Adrenal gland (tissue), 12 donors: Measurements from ENCODE around the gene PTGS1. TPM values are rescaled to one million over a fixed set of nuclear protein-coding genes. Genes with fewer than 3 reads are reported as not detected.
A peak's percentile ranks its signal among the peaks of the same experiment; 100 is the strongest.
"Not testable (repeated sequence)": the region's sequence is repeated elsewhere in the genome, so short reads cannot be mapped to it uniquely, and the experiment has no call there.

Experiments
- DNase-seq, 7 donors: peaks; one replicate each; pipeline ENCODE4 v3.0.0-alpha.2; 2019 to 2020
- H3K27ac ChIP-seq, 5 donors: fragments of 200-600 bp; sonication (generic) in 4 of 5; 1 replicate in 3 of 5; 2 replicates in 2 of 5; pipeline versions ENCODE4 v1.5.1 to v1.8.0; 2016 to 2020; ENCODE audit warnings: mild to moderate bottlenecking in 1 of 5
- H3K27me3 ChIP-seq: fragments of 200-600 bp; 2 replicates; pipeline ENCODE4 v1.8.0; 2021
- H3K36me3 ChIP-seq, 2 donors: fragments of 200-600 bp; replicated peaks in 1 of 2; 1 replicate in 1 of 2; 2 replicates in 1 of 2; pipeline versions ENCODE4 v1.5.1 to v1.8.0; 2018 to 2022
- H3K4me1 ChIP-seq, 2 donors: fragments of 200-600 bp; replicated peaks in 1 of 2; 1 replicate in 1 of 2; 2 replicates in 1 of 2; pipeline versions ENCODE4 v1.5.1 to v1.8.0; 2018 to 2021
- H3K4me3 ChIP-seq, 4 donors: fragments of 200-600 bp; sonication (generic) in 3 of 4; one replicate each; pipeline ENCODE4 v1.5.1; 2016 to 2018
- H3K9me3 ChIP-seq, 3 donors: fragments of 200-600 bp; sonication (generic) in 1 of 3; replicated peaks in 1 of 3; 1 replicate in 2 of 3; 2 replicates in 1 of 3; pipeline versions ENCODE4 v1.5.1 to v1.8.0; 2016 to 2021
- POLR2A ChIP-seq, 2 donors: fragments of 450-650 bp; IDR thresholded peaks; one replicate each; pipeline ENCODE4 v1.6.1; 2017; ENCODE audit warnings: antibody characterized with exemption in 2 of 2, mild to moderate bottlenecking in 2 of 2, moderate library complexity in 1 of 2
- WGBS, 4 donors: extraction: QIAGEN DNeasy Blood & Tissue Kit in 2 of 4; methylation state at CpG; one replicate each; pipeline versions ENCODE4 v1.1.5 to v1.1.7; 2013 to 2017; 5-methylcytosine and 5-hydroxymethylcytosine counted together
- intact Hi-C, 2 donors: fragments of 100-400 bp; cut with DNase I; formaldehyde crosslinking; loops; one replicate each; pipeline versions ENCODE4 v1.14.1 to v1.15.0; 2022 to 2023
- polyA plus RNA-seq, 3 donors: library from polyadenylated mRNA; stranded (reverse); fragments of 200-250 nt in 2 of 3; fragments of 350-450 nt in 1 of 3; fragmentation: Illumina TruSeq in 1 of 3; extraction: RNeasy Lipid Tissue Mini Kit (QIAGEN cat#74804) in 1 of 3; gene quantifications; one replicate each; pipeline ENCODE4 v1.2.3, GENCODE V29; 2013 to 2014
- total RNA-seq, 9 donors: library from RNA; depleted of rRNA in 4 of 9; stranded (reverse); fragments of >200 nt in 4 of 9; fragments of 120-200 nt in 1 of 9; fragmentation: NEBNext Ultra II Directional in 1 of 9; extraction: Animal tissue kit (Norgen Biotek cat#: 25700) in 1 of 9; gene quantifications; one replicate each; pipeline versions ENCODE4 v1.1.0 to v1.2.4, GENCODE V29; 2013 to 2023
- TF ChIP-seq, protein P1 (sequence below), 6 experiments: fragments of 450-650 bp in 4 of 6; fragments of 200-600 bp in 2 of 6; sonication (generic) in 1 of 6; IDR thresholded peaks; 1 replicate in 5 of 6; 2 replicates in 1 of 6; pipeline versions ENCODE4 v1.5.1 to v1.8.0; 2016 to 2021; ENCODE audit warnings: antibody characterized with exemption in 6 of 6, mild to moderate bottlenecking in 2 of 6, moderate library complexity in 1 of 6
- donor health status: healthy with polysubstance abuse.
- donor health status: Bipolar disorder and iron deficiency.
- donor health status: DM: yes; HTN: yes; CAD: no.
- donor health status: DM: no; HTN: no; CAD: no.
- donor health status: DM: no; HTN: no; CAD: no.
- donor health status: DM: yes; HTN: yes; CAD: no.

The PTGS1 gene
- total and polyA plus RNA-seq, 12 donors = 0.78 to 6.6 (median 5.1) TPM

DNA sequence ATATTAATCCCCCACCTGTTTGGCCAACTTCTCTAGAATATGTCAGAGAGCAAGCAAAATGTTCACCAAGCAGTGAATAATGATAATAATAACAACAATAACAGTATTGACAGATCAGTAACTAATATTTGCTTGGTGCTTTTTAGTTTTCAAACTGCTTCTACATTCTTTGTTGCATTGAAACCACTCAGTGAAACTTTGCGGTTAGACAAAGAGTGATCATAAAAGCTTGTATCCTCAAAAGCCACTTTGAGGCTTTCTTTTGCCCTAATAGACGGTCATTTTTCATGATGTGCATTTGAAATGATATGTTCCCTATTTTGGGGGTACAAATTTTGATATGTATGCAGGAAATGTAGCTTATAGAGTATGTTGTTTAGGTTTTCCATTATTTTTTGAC is 43.6 kb upstream of the PTGS1 start:
- H3K27ac ChIP-seq = no peak overlapping the region
- no peak overlapping the region for H3K4me3 ChIP-seq
- no peaks in the 10 kb centered on the region for H3K4me1 ChIP-seq
- peaks cover 0 to 21% of the 10 kb centered on the region in 2 donors for H3K36me3 ChIP-seq
- DNase-seq = no peak
- no peak for TF ChIP-seq POLR2A (IDR thresholded peaks at IDR 0.05)
- TF ChIP-seq, protein P1, sequence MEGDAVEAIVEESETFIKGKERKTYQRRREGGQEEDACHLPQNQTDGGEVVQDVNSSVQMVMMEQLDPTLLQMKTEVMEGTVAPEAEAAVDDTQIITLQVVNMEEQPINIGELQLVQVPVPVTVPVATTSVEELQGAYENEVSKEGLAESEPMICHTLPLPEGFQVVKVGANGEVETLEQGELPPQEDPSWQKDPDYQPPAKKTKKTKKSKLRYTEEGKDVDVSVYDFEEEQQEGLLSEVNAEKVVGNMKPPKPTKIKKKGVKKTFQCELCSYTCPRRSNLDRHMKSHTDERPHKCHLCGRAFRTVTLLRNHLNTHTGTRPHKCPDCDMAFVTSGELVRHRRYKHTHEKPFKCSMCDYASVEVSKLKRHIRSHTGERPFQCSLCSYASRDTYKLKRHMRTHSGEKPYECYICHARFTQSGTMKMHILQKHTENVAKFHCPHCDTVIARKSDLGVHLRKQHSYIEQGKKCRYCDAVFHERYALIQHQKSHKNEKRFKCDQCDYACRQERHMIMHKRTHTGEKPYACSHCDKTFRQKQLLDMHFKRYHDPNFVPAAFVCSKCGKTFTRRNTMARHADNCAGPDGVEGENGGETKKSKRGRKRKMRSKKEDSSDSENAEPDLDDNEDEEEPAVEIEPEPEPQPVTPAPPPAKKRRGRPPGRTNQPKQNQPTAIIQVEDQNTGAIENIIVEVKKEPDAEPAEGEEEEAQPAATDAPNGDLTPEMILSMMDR (IDR thresholded peaks at IDR 0.05) = no peak
- no peaks in the 10 kb centered on the region for H3K27me3 ChIP-seq
- 94 to 97% (median 97%) methylated on average over 2 of the region's 2 CpGs for WGBS, 4 donors
- intact Hi-C loops = no loop called here
- H3K9me3 ChIP-seq = no peaks in the 10 kb centered on the region

DNA sequence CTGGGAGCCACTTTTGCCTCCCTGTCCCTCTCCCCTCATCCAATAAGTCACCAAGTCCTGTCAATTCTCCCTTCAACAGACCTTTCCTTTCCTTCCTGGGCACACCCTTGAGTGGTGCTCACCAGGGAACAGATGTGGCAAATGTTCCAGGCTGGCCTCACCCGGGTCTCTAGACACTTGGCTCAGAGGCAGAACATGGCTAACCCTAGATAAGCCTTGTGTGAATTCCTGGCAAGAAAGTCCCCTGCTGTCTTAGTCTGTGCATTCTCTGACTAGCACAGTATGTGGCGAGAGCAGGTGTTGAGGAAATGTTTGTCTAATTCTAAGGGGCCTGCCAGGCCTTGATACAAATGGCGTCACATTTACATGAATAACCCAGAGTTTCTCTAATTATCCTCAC is 41.2 kb upstream of the PTGS1 start:
- intact Hi-C loops = no loop called here
- no peak for DNase-seq
- H3K27me3 ChIP-seq = no peaks in the 10 kb centered on the region
- no peaks in the 10 kb centered on the region for H3K36me3 ChIP-seq
- H3K9me3 ChIP-seq = no peaks in the 10 kb centered on the region
- WGBS, 4 donors = 88 to 96% (median 91%) methylated on average over 3 of the region's 3 CpGs
- TF ChIP-seq POLR2A (IDR thresholded peaks at IDR 0.05) = no peak
- TF ChIP-seq, protein P1 (IDR thresholded peaks at IDR 0.05) = no peak
- no peak overlapping the region for H3K27ac ChIP-seq
- H3K4me3 ChIP-seq = no peak overlapping the region
- no peaks in the 10 kb centered on the region for H3K4me1 ChIP-seq

DNA sequence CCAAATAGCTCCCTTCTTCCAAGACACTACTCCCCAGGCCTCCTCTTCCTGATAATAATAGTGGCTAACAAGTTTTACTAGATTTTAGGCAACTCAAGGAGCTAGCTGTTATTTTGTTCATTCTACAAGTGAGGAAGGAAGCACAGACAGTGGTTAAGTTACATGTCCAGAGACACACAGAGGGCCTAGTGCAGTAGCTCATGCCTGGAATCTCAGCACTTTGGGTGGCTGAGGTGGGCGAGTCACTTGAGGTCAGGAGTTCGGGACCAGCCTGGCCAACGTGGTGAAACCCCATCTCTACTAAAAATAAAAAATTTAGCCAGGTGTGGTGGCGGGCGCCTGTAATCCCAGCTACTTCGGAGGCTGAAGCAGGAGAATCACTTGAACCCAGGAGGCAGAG is 40.4 kb upstream of the PTGS1 start:
- H3K36me3 ChIP-seq, H3K4me1 ChIP-seq, H3K27ac ChIP-seq, intact Hi-C loops, H3K27me3 ChIP-seq, H3K9me3 ChIP-seq, H3K4me3 ChIP-seq, DNase-seq: not testable (repeated sequence)
- WGBS, 4 donors = 88 to 100% (median 91%) methylated on average over 3 to 6 of the region's 6 CpGs

DNA sequence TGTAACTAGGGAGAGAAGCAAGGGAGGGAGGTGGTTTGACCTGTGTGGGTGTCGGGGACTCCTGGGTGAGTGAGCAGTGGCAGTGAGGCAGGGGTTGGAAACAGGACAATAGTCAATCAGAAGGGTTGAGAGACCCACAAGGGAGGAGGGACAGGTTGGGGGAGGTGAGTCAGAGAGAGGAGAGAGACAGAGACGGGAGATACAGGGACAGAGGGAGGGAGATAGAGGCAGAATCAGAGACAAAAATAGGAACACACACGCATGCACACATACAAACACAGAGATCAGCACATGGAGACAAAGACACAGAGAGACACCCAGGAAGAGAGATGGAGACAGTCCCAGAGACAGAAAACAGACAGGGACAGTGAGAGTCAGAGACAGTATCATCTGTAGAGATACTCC is 39.3 kb upstream of the PTGS1 start:
- intact Hi-C loops = no loop called here
- Histone ChIP-seq H3K4me3 (no peak overlapping the region), H3K4me1 (no peaks in the 10 kb centered on the region), H3K9me3 (no peaks in the 10 kb centered on the region), H3K27me3 (no peaks in the 10 kb centered on the region), H3K27ac (no peak overlapping the region), H3K36me3 (no peaks in the 10 kb centered on the region)
- DNase-seq = no peak
- no peak for TF ChIP-seq POLR2A (IDR thresholded peaks at IDR 0.05)
- TF ChIP-seq, protein P1 (IDR thresholded peaks at IDR 0.05) = no peak
- WGBS, 4 donors = 75 to 82% (median 80%) methylated on average over 3 of the region's 3 CpGs

DNA sequence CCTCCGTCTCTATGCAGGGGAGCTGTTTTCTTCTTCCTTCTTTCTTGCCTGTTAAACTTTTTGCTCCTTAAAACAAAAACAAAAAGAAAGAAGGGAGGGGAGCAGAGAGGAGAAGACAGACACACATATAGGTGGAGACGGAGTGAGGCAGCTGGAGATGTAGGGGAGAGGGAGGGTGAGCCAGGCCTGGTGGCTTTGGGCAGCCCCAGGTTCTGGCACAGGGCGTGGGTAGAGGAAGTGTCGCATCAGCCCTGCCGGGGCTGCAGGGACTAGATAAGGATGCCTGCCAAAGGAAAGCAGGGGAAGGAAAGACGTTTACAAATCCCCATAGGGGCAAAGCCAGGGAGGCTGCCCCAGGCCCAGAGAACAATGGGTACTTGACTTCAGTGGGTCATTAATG is 38.7 kb upstream of the PTGS1 start:
- no peaks in the 10 kb centered on the region for H3K36me3 ChIP-seq
- H3K27ac ChIP-seq = no peak overlapping the region
- H3K4me1 ChIP-seq = no peaks in the 10 kb centered on the region
- no peaks in the 10 kb centered on the region for H3K9me3 ChIP-seq
- TF ChIP-seq, protein P1 (IDR thresholded peaks at IDR 0.05) = no peak
- no peak for TF ChIP-seq POLR2A (IDR thresholded peaks at IDR 0.05)
- DNase-seq = peak in 3 of 7 donors; percentile 7 to 53 (median 27)
- no peak overlapping the region for H3K4me3 ChIP-seq
- 34 to 46% (median 45%) methylated on average over 6 of the region's 6 CpGs for WGBS, 4 donors
- intact Hi-C loops = no loop called here
- no peaks in the 10 kb centered on the region for H3K27me3 ChIP-seq
